Measurements from ENCODE around the gene MED26.

DNA sequence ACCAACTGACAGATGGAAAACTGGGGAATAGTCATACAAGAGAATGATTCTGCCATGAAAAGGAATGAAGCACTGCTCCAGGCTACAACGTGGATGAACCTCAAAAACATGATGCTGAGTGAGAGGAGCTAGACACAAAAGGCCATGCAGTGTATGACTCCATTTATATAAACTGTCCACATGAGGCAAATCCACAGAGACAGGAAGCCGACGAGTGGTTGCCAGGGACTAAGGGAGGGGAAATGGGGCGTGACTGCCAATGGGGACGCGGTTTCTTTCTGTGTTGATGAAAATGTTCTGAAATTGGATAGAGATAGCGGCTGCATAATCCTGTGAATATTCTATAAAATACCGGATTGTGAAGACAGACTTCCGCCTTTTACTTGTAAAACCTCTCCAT is 21.7 kb upstream of the MED26 start:
- no peak for TF ChIP-seq EZH2 (optimal IDR thresholded peaks at IDR 0.05; ENCODE audit: low read depth, low read length)
- TF ChIP-seq, protein P1, sequence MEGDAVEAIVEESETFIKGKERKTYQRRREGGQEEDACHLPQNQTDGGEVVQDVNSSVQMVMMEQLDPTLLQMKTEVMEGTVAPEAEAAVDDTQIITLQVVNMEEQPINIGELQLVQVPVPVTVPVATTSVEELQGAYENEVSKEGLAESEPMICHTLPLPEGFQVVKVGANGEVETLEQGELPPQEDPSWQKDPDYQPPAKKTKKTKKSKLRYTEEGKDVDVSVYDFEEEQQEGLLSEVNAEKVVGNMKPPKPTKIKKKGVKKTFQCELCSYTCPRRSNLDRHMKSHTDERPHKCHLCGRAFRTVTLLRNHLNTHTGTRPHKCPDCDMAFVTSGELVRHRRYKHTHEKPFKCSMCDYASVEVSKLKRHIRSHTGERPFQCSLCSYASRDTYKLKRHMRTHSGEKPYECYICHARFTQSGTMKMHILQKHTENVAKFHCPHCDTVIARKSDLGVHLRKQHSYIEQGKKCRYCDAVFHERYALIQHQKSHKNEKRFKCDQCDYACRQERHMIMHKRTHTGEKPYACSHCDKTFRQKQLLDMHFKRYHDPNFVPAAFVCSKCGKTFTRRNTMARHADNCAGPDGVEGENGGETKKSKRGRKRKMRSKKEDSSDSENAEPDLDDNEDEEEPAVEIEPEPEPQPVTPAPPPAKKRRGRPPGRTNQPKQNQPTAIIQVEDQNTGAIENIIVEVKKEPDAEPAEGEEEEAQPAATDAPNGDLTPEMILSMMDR (IDR thresholded peaks at IDR 0.05; ENCODE audit: low read length): no peak
